AG04450 (cell line): ENCODE measurements around the gene FLT1. TPM values are rescaled to one million over a fixed set of nuclear protein-coding genes. Genes with fewer than 3 reads are reported as not detected.

Experiments
- CTCF ChIA-PET: fragments of 300-600, 350-600 bp; formaldehyde crosslinking; extraction: SDS; loops from one replicate; lab custom pipeline; 2022; ENCODE audit warnings: antibody characterized with exemption, inconsistent platforms; lab: Charles Lee
- POLR2A ChIA-PET: fragments of 350-600 bp; formaldehyde crosslinking; extraction: SDS; loops from one replicate; lab custom pipeline; 2021; ENCODE audit warnings: antibody characterized with exemption, inconsistent platforms; lab: Yijun Ruan, JAX
- DNase-seq: peaks from one replicate; pipeline ENCODE4 v3.0.0-alpha.2; 2011; ENCODE audit warnings: low read depth, low spot score
- H3K27ac ChIP-seq: one replicate; pipeline ENCODE4 v1.5.1; 2012; ENCODE audit warnings: low read depth, low read length, control low read depth
- H3K27me3 ChIP-seq: one replicate; pipeline ENCODE4 v1.6.0; 2012; ENCODE audit warnings: low read length; ENCODE audit not compliant: control insufficient read depth, insufficient read depth
- H3K4me3 ChIP-seq: 2 replicates; pipeline ENCODE4 v1.5.1; 2011; ENCODE audit warnings: mild to moderate bottlenecking, low read depth, low read length, control low read depth
- H3K9me3 ChIP-seq: 2 replicates; pipeline ENCODE4 v1.5.1; 2012; ENCODE audit warnings: low read length; ENCODE audit not compliant: control insufficient read depth, insufficient read depth
- polyA plus RNA-seq: library from polyadenylated mRNA; depleted of rRNA; stranded (reverse); fragments of >200 nt; gene quantifications from 2 replicates; pipeline ENCODE4 v1.2.3, GENCODE V29; 2011
- TF ChIP-seq, protein P1 (sequence below): IDR thresholded peaks from 2 replicates; pipeline ENCODE4 v1.5.1; 2011; ENCODE audit warnings: low read depth, low read length, control low read depth, inconsistent platforms

FLT1 gene
- polyA plus RNA-seq, 1 experiment, result 2.4 TPM

DNA sequence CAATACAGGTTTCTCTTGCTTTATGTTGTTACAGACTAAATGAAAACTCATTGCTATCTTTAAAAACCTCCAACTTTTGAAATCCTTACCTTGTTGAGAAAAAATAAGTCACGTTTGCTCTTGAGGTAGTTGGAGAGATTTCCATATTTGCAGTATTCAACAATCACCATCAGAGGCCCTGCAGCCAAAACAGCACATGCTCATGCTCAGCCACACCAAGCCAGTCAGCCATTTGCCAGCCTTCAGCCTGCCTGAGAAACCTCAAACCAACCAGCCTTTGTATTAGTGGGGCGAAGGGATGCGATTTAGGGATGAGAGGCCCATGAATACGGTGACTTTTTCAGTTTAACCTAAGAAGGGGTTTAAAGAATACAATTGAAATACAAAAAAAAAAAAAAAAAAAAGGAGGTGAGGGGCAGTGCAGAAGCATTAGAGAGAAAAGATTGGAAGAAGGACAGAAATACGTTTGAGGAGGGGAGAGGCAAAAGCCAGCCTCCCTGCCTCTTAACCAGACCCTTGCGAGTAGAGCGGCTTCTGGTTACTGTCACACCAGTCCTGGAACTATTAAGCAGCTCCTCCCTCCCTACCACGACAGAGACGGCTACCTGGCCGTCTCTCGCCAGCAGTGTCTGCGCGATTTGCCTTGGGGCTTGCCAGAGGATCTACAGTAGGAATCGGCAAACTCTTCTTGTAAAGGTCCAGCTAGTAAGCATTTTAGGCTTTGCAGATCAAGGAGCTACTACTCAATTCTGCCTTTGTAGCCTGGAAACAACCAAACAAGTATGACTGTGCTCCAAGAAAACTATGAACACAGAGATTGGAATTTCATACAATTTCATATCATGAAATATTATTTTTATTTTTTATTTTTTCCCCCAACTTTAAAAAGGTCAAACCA lies 167.3 kb downstream of the FLT1 start:
- Histone ChIP-seq H3K27ac (no peak overlapping the region), H3K9me3 (peaks cover 9% of the 10 kb centered on the region), H3K4me3 (no peak overlapping the region), H3K27me3 (no peaks in the 10 kb centered on the region)
- TF ChIP-seq, protein P1, sequence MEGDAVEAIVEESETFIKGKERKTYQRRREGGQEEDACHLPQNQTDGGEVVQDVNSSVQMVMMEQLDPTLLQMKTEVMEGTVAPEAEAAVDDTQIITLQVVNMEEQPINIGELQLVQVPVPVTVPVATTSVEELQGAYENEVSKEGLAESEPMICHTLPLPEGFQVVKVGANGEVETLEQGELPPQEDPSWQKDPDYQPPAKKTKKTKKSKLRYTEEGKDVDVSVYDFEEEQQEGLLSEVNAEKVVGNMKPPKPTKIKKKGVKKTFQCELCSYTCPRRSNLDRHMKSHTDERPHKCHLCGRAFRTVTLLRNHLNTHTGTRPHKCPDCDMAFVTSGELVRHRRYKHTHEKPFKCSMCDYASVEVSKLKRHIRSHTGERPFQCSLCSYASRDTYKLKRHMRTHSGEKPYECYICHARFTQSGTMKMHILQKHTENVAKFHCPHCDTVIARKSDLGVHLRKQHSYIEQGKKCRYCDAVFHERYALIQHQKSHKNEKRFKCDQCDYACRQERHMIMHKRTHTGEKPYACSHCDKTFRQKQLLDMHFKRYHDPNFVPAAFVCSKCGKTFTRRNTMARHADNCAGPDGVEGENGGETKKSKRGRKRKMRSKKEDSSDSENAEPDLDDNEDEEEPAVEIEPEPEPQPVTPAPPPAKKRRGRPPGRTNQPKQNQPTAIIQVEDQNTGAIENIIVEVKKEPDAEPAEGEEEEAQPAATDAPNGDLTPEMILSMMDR, result no peak
- no peak for DNase-seq
- ChIA-PET POLR2A (no interaction called here), CTCF (interaction anchor here (0.6 kb wide), 1 partner anchor 330 kb away, joined by 3 read pairs; no protein-coding TSS in a partner anchor)

DNA sequence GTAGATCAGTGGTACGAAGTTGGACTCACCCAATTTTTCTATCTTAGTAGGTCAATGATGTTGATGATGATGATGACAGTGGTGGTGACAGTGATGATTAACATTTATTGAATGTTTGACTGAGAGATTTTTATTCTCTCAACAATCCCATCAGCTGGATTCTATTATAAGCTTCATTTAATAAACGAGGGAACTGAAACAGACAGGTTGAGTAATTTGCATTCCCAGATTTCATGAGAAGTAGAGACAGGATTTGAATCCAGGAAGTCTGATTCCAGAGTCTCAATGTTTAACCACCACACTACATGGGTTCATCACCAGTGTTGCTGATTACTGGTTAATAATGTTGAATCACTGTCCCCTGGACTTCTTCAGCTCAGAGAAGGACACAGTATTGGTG lies 168.9 kb downstream of the FLT1 start:
- Histone ChIP-seq H3K27ac (no peak overlapping the region), H3K9me3 (peaks cover 9% of the 10 kb centered on the region), H3K4me3 (no peak overlapping the region), H3K27me3 (no peaks in the 10 kb centered on the region)
- POLR2A ChIA-PET, result no interaction called here
- CTCF ChIA-PET, result interaction anchor here (0.7 to 3.9 kb wide), 3 partner anchors 41 to 311 kb away, joined by 3 to 29 read pairs (median 5); no protein-coding TSS in a partner anchor
- no peak for DNase-seq
- TF ChIP-seq, protein P1, result no peak

DNA sequence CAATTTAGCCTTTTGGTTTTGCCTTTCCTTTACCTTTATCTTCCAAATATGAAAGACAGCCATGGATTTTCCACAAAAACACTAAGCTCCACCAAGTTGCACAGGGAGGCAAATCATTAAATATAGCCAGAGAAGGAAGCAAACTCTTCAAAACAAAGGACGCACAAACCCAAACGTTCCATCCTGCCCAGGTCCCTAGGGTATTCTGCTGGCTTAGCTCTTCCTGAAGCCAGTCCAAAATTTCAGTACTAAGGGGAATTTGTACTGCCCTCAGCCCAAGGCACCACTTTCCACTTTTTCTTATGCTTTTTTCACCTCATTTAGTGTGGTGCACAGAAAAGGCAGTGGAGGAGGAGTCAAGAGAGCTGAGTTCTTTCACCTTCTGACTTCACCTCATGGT lies 169.9 kb downstream of the FLT1 start:
- Histone ChIP-seq H3K27ac (no peak overlapping the region), H3K4me3 (no peak overlapping the region), H3K27me3 (no peaks in the 10 kb centered on the region), H3K9me3 (peaks cover 9% of the 10 kb centered on the region)
- TF ChIP-seq, protein P1, result no peak
- ChIA-PET POLR2A (no interaction called here), CTCF (interaction anchor here (0.7 to 3.9 kb wide), 22 partner anchors 9 to 473 kb away, joined by 3 to 29 read pairs (median 5); partner anchors contain the start of gene POMP)
- no peak for DNase-seq

DNA sequence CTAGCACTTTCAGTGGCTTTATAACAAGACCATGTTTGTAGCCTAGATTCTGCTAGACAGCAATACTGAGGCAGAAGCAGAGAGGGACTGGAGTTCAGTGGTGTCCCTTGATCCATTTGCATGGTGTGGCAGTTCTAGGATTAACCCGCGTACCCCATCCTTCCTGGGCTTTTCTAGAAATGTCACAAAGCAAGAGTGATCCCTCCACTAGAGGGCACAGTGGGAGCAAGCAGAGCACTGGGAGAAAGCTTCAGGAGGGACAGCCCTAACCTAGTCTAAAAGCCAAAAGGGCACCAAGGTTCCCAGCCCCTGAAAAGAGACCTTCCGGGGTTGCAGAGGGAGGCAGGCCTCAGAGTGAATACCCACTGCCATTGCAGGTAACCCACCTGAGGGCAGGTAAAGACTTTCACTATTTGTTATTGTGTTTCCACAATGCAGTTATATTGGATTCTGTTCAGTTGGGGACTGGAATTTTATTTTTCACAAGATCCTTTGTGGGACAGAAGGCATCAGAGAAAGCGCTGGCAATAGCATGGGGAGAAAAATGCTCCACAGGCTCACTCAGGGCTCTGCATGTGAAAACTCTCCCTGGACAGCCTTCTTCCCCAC lies 170.6 kb downstream of the FLT1 start:
- TF ChIP-seq, protein P1, result peak; percentile 93
- Histone ChIP-seq H3K27me3 (no peaks in the 10 kb centered on the region), H3K4me3 (no peak overlapping the region), H3K27ac (no peak overlapping the region), H3K9me3 (peaks cover 9% of the 10 kb centered on the region)
- CTCF ChIA-PET, result interaction anchor here (0.6 to 3.9 kb wide), 32 partner anchors 8 to 474 kb away, joined by 3 to 29 read pairs (median 4); partner anchors contain the start of gene POMP
- DNase-seq, result no peak
- POLR2A ChIA-PET, result no interaction called here
